HEK293 (cell line): Measurements from ENCODE around the gene NUBP1.

Source experiments
- CTCF ChIA-PET: fragments of 350-600 bp; formaldehyde crosslinking; extraction: SDS; loops from one replicate; lab custom pipeline; 2021; ENCODE audit warnings: antibody characterized with exemption; lab: Yijun Ruan, JAX
- POLR2A ChIA-PET: fragments of 300-600 bp; formaldehyde crosslinking; extraction: SDS; loops from one replicate; lab custom pipeline; 2020; ENCODE audit warnings: antibody characterized with exemption, inconsistent platforms; lab: Yijun Ruan, JAX
- H3K27ac ChIP-seq: fragments of 200-500 bp; sonication (Bioruptor generic); 2 replicates; pipeline ENCODE4 v1.5.1; 2014; ENCODE audit warnings: low read depth, low read length, control low read depth, inconsistent platforms; ENCODE audit errors: extremely low read depth
- H3K36me3 ChIP-seq, 2 experiments: fragments of 200-500 bp in 1 of 2; sonication (Bioruptor generic) in 1 of 2; 1 replicate in 1 of 2; 2 replicates in 1 of 2; pipeline ENCODE4 v1.5.1; 2014 to 2017; ENCODE audit warnings: inconsistent platforms in 2 of 2, low read length in 2 of 2; ENCODE audit not compliant: control insufficient read depth in 2 of 2, insufficient read depth in 1 of 2
- H3K4me1 ChIP-seq: fragments of 200-500 bp; sonication (Bioruptor generic); 2 replicates; pipeline ENCODE4 v1.5.1; 2014; ENCODE audit warnings: mild to moderate bottlenecking, low read length, inconsistent platforms; ENCODE audit not compliant: control insufficient read depth, insufficient read depth
- H3K4me3 ChIP-seq: 2 replicates; pipeline ENCODE4 v1.5.1; 2011; ENCODE audit warnings: low read depth, mild to moderate bottlenecking, control low read depth, low read length, moderate library complexity
- H3K9me3 ChIP-seq: fragments of 200-500 bp; sonication (Bioruptor generic); 2 replicates; pipeline ENCODE4 v1.5.1; 2014; ENCODE audit warnings: low read depth, low read length, inconsistent platforms; ENCODE audit not compliant: control insufficient read depth, insufficient read depth
- GLI2 ChIP-seq: fragments of 450-650 bp; formaldehyde crosslinking; IDR thresholded peaks from 2 replicates; pipeline ENCODE4; 2017; ENCODE audit warnings: missing biosample characterization, missing genetic modification characterization, low read depth, borderline replicate concordance
- GLIS1 ChIP-seq: fragments of 450-650 bp; formaldehyde crosslinking; IDR thresholded peaks from 2 replicates; pipeline ENCODE4 v1.5.1; 2016; ENCODE audit warnings: missing biosample characterization, missing genetic modification characterization
- KLF1 ChIP-seq: fragments of 450-650 bp; formaldehyde crosslinking; IDR thresholded peaks from 2 replicates; pipeline ENCODE4 v1.5.1; 2016; ENCODE audit warnings: missing biosample characterization, missing genetic modification characterization
- KLF16 ChIP-seq: fragments of 450-650 bp; formaldehyde crosslinking; IDR thresholded peaks from 2 replicates; pipeline ENCODE4 v1.5.1; 2017; ENCODE audit warnings: missing biosample characterization, missing genetic modification characterization
- OSR2 ChIP-seq: fragments of 450-650 bp; formaldehyde crosslinking; IDR thresholded peaks from 2 replicates; pipeline ENCODE4 v1.5.1; 2016; ENCODE audit warnings: missing biosample characterization, missing genetic modification characterization
- SETDB1 ChIP-seq: IDR thresholded peaks from one replicate; pipeline ENCODE4 v1.6.1; 2017; ENCODE audit warnings: mild to moderate bottlenecking, low read length, moderate library complexity, mixed read lengths; ENCODE audit not compliant: insufficient read length
- TCF7L2 ChIP-seq: IDR thresholded peaks from 2 replicates; pipeline ENCODE4 v1.6.1; 2011; ENCODE audit warnings: low read depth, mild to moderate bottlenecking, inconsistent platforms, low read length, moderate library complexity, borderline replicate concordance
- WT1 ChIP-seq: fragments of 450-650 bp; formaldehyde crosslinking; IDR thresholded peaks from 2 replicates; pipeline ENCODE4 v1.5.1; 2016; ENCODE audit warnings: missing biosample characterization, missing genetic modification characterization
- ZFP41 ChIP-seq: fragments of 450-650 bp; formaldehyde crosslinking; IDR thresholded peaks from 2 replicates; pipeline ENCODE4 v1.5.1; 2016; ENCODE audit warnings: missing biosample characterization, missing genetic modification characterization, borderline replicate concordance
- ZNF114 ChIP-seq: fragments of 450-650 bp; formaldehyde crosslinking; IDR thresholded peaks from 2 replicates; pipeline ENCODE4 v1.5.0; 2017; ENCODE audit warnings: missing biosample characterization, missing genetic modification characterization
- ZNF138 ChIP-seq: fragments of 450-650 bp; formaldehyde crosslinking; IDR thresholded peaks from 2 replicates; pipeline ENCODE4 v1.5.1; 2016; ENCODE audit warnings: missing biosample characterization, missing genetic modification characterization, borderline replicate concordance
- ZNF146 ChIP-seq: fragments of 450-650 bp; formaldehyde crosslinking; IDR thresholded peaks from 2 replicates; pipeline ENCODE4 v1.5.1; 2016; ENCODE audit warnings: missing biosample characterization, missing genetic modification characterization
- ZNF148 ChIP-seq: fragments of 450-650 bp; formaldehyde crosslinking; IDR thresholded peaks from 2 replicates; pipeline ENCODE4 v1.5.0; 2017; ENCODE audit warnings: missing biosample characterization, missing genetic modification characterization, borderline replicate concordance
- ZNF157 ChIP-seq: fragments of 450-650 bp; formaldehyde crosslinking; IDR thresholded peaks from 2 replicates; pipeline ENCODE4 v1.5.1; 2016; ENCODE audit warnings: missing biosample characterization, missing genetic modification characterization
- ZNF16 ChIP-seq: fragments of 450-650 bp; formaldehyde crosslinking; IDR thresholded peaks from 2 replicates; pipeline ENCODE4 v1.5.1; 2016; ENCODE audit warnings: low read depth, missing biosample characterization, missing genetic modification characterization
- ZNF19 ChIP-seq: fragments of 450-650 bp; formaldehyde crosslinking; IDR thresholded peaks from 2 replicates; pipeline ENCODE4; 2016; ENCODE audit warnings: missing biosample characterization, missing genetic modification characterization, low read depth
- ZNF211 ChIP-seq: fragments of 450-650 bp; formaldehyde crosslinking; IDR thresholded peaks from 2 replicates; pipeline ENCODE4 v1.5.1; 2016; ENCODE audit warnings: low read depth, missing biosample characterization, missing genetic modification characterization
- ZNF221 ChIP-seq: fragments of 450-650 bp; formaldehyde crosslinking; IDR thresholded peaks from 2 replicates; pipeline ENCODE4 v1.5.1; 2017; ENCODE audit warnings: missing biosample characterization, missing genetic modification characterization, borderline replicate concordance
- ZNF23 ChIP-seq: fragments of 450-650 bp; formaldehyde crosslinking; IDR thresholded peaks from 2 replicates; pipeline ENCODE4 v1.5.1; 2016; ENCODE audit warnings: missing biosample characterization, missing genetic modification characterization, borderline replicate concordance
- ZNF362 ChIP-seq: fragments of 450-650 bp; formaldehyde crosslinking; IDR thresholded peaks from 2 replicates; pipeline ENCODE4 v1.5.1; 2016; ENCODE audit warnings: missing biosample characterization, missing genetic modification characterization
- ZNF37A ChIP-seq: fragments of 450-650 bp; IDR thresholded peaks from 2 replicates; pipeline ENCODE4 v1.5.1; 2018; ENCODE audit warnings: missing biosample characterization, missing genetic modification characterization
- ZNF529 ChIP-seq: fragments of 450-650 bp; formaldehyde crosslinking; IDR thresholded peaks from 2 replicates; pipeline ENCODE4 v1.5.1; 2017; ENCODE audit warnings: missing genetic modification characterization, missing biosample characterization; ENCODE audit not compliant: insufficient replicate concordance
- ZNF530 ChIP-seq: fragments of 450-650 bp; formaldehyde crosslinking; IDR thresholded peaks from 2 replicates; pipeline ENCODE4 v1.5.1; 2016; ENCODE audit warnings: low read depth, missing biosample characterization, missing genetic modification characterization
- ZNF549 ChIP-seq: fragments of 450-650 bp; IDR thresholded peaks from 2 replicates; pipeline ENCODE4 v1.5.1; 2018; ENCODE audit warnings: missing biosample characterization, missing genetic modification characterization, mild to moderate bottlenecking, inconsistent platforms, moderate library complexity
- ZNF629 ChIP-seq: fragments of 450-650 bp; formaldehyde crosslinking; IDR thresholded peaks from 2 replicates; pipeline ENCODE4 v1.5.1; 2017; ENCODE audit warnings: missing biosample characterization, missing genetic modification characterization
- ZNF645 ChIP-seq: fragments of 450-650 bp; formaldehyde crosslinking; IDR thresholded peaks from 2 replicates; pipeline ENCODE4; 2016; ENCODE audit warnings: missing biosample characterization, missing genetic modification characterization
- ZNF670 ChIP-seq: fragments of 450-650 bp; formaldehyde crosslinking; IDR thresholded peaks from 2 replicates; pipeline ENCODE4 v1.5.1; 2016; ENCODE audit warnings: missing biosample characterization, missing genetic modification characterization, low read depth
- ZSCAN18 ChIP-seq: fragments of 450-650 bp; formaldehyde crosslinking; IDR thresholded peaks from 2 replicates; pipeline ENCODE4 v1.5.1; 2016; ENCODE audit warnings: missing biosample characterization, missing genetic modification characterization
- ZSCAN30 ChIP-seq: fragments of 450-650 bp; IDR thresholded peaks from 2 replicates; pipeline ENCODE4 v1.5.1; 2018; ENCODE audit warnings: missing biosample characterization, mild to moderate bottlenecking, missing genetic modification characterization, moderate library complexity

The NUBP1 gene

GRCh38 chr16:10693889-10694288 is 49.8 kb upstream of the NUBP1 start:
- no peaks in the 10 kb centered on the region for H3K9me3 ChIP-seq
- no peaks in the 10 kb centered on the region for H3K4me1 ChIP-seq
- no peak overlapping the region for H3K4me3 ChIP-seq
- POLR2A ChIA-PET, result no interaction called here
- H3K36me3 ChIP-seq, result no peaks in the 10 kb centered on the region
- no peak for TF ChIP-seq WT1
- TF ChIP-seq ZNF362, result no peak
- no peak for TF ChIP-seq KLF1 (tag by site-specific recombination)
- TF ChIP-seq ZNF529 (tag by site-specific recombination), result no peak
- TF ChIP-seq GLIS1 (tag by site-specific recombination), result no peak
- no peak for TF ChIP-seq ZNF530
- no peak for TF ChIP-seq ZNF629 (tag by site-specific recombination)
- no peak for TF ChIP-seq ZNF146 (tag by site-specific recombination)
- TF ChIP-seq ZNF37A (tag by site-specific recombination), result no peak
- TF ChIP-seq ZSCAN18 (tag by site-specific recombination), result no peak
- no peak for TF ChIP-seq ZNF138 (tag by site-specific recombination)
- no peak for TF ChIP-seq ZNF23 (tag by site-specific recombination)
- TF ChIP-seq ZNF157, result no peak
- no peak for TF ChIP-seq GLI2 (tag by site-specific recombination)
- CTCF ChIA-PET, result no interaction called here
- H3K27ac ChIP-seq, result no peak overlapping the region

GRCh38 chr16:10694306-10694705 is 49.3 kb upstream of the NUBP1 start:
- ChIA-PET CTCF (no interaction called here), POLR2A (no interaction called here)
- no peaks in the 10 kb centered on the region for H3K4me1 ChIP-seq
- no peak overlapping the region for H3K4me3 ChIP-seq
- H3K36me3 ChIP-seq, result no peaks in the 10 kb centered on the region
- no peaks in the 10 kb centered on the region for H3K9me3 ChIP-seq
- no peak overlapping the region for H3K27ac ChIP-seq
- TF ChIP-seq ZNF221 (no peak), ZFP41 (tag by site-specific recombination) (no peak), ZNF549 (no peak), ZNF148 (no peak), ZNF645 (tag by site-specific recombination) (no peak), KLF16 (tag by site-specific recombination) (no peak), ZNF670 (tag by site-specific recombination) (no peak), ZNF114 (tag by site-specific recombination) (no peak), ZNF16 (tag by site-specific recombination) (no peak), TCF7L2 (no peak), SETDB1 (no peak), ZNF146 (tag by site-specific recombination) (no peak), ZNF529 (tag by site-specific recombination) (no peak), ZSCAN30 (no peak), ZNF19 (tag by site-specific recombination) (no peak), OSR2 (tag by site-specific recombination) (no peak), ZNF138 (tag by site-specific recombination) (no peak), ZNF211 (tag by site-specific recombination) (no peak)
